NT2/D1 (cell line): ENCODE measurements around the gene FKBP7.

ENCODE experiments used
- DNase-seq: peaks from one replicate; pipeline ENCODE4 v3.0.0-alpha.2; 2011; ENCODE audit warnings: low read depth, low spot score
- H3K27me3 ChIP-seq: 2 replicates; pipeline ENCODE4 v1.6.0; 2011; ENCODE audit warnings: mild to moderate bottlenecking; ENCODE audit not compliant: insufficient read length, insufficient read depth
- H3K36me3 ChIP-seq: 2 replicates; pipeline ENCODE4 v1.6.1; 2011; ENCODE audit warnings: mild to moderate bottlenecking, low read length, mixed read lengths; ENCODE audit not compliant: insufficient read depth, insufficient read length
- H3K4me1 ChIP-seq: 2 replicates; pipeline ENCODE4 v1.5.1; 2011; ENCODE audit not compliant: insufficient read depth, insufficient read length
- H3K4me3 ChIP-seq: 2 replicates; pipeline ENCODE4 v1.5.1; 2011; ENCODE audit warnings: low read depth; ENCODE audit not compliant: insufficient read length
- H3K9ac ChIP-seq: 2 replicates; pipeline ENCODE4 v1.6.0; 2011; ENCODE audit warnings: low read depth; ENCODE audit not compliant: insufficient read length
- H3K9me3 ChIP-seq: 2 replicates; pipeline ENCODE4 v1.5.1; 2011; ENCODE audit warnings: mild to moderate bottlenecking, low read length; ENCODE audit not compliant: insufficient read depth
- SUZ12 ChIP-seq: IDR thresholded peaks from 2 replicates; pipeline ENCODE4 v1.6.1; 2011; ENCODE audit not compliant: insufficient read length, insufficient read depth; ENCODE audit errors: extremely low read depth
- YY1 ChIP-seq: IDR thresholded peaks from 2 replicates; pipeline ENCODE4 v1.6.1; 2011; ENCODE audit not compliant: insufficient read length, insufficient read depth
- ZNF274 ChIP-seq: IDR thresholded peaks from 2 replicates; pipeline ENCODE4 v1.6.1; 2011; ENCODE audit warnings: mild to moderate bottlenecking, low read depth, low read length

The FKBP7 gene

DNA sequence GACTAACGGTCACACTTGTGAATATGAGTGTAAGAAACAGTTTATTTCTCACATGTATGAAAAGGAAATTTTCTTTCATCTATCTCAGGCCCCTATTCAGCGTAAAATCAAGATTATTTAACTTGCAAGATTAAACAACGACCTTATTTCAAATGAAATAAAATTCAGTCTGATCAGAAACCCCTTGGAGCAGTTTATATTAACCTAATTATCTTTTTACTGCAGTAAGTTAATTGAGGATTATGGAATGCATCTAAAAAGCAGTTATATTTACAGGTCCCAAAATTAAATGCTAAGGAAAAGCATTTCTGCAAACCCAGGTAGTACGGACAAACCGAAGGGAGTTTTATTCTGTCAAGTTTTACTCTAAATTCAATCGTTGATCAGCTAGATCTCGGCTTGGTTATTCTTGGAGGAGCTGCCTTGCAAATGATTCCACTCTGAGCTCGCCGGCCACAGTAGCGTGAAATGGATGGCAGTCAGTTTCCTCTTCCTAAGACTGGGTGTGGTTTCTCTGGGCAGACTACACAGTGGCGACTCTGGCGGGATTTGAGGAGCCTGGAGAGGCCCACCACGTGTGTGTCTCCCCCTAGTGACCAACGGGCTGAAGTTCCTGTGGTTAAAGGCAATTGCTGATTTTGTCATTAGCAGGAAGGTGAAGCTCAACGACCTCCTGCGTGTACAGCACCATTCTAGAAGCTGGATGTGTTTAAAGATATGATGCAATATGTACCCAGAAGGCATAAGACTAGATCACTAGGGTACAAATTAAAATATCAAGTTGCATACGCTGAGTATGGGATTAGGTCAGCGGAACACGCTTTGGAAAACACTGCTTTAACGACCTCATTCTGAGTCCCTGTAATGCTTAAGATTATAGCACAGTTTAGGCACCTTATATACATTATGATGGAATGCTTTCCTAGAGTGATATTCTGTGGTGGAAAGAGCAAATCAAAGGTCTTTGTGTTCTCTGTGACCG is 63.8 kb downstream of the FKBP7 start:
- Histone ChIP-seq H3K4me3 (peak overlapping the region; percentile 49), H3K4me1 (no peaks in the 10 kb centered on the region), H3K36me3 (peaks cover 33% of the 10 kb centered on the region), H3K9me3 (no peaks in the 10 kb centered on the region), H3K27me3 (no peaks in the 10 kb centered on the region), H3K9ac (peak overlapping the region; percentile 74)
- TF ChIP-seq ZNF274, result no peak
- TF ChIP-seq YY1, result no peak
- no peak for TF ChIP-seq SUZ12
- peak; percentile 93 for DNase-seq
